NOMO-1 (cell line): Measurements from ENCODE around the gene NUP205.

ENCODE experiments used
- DNase-seq, 2 experiments: peaks; one replicate each; lab custom pipeline; 2025; ENCODE audit not compliant: unreplicated experiment in 2 of 2; lab: John Stamatoyannopoulos, UW

NUP205 gene, protein sequence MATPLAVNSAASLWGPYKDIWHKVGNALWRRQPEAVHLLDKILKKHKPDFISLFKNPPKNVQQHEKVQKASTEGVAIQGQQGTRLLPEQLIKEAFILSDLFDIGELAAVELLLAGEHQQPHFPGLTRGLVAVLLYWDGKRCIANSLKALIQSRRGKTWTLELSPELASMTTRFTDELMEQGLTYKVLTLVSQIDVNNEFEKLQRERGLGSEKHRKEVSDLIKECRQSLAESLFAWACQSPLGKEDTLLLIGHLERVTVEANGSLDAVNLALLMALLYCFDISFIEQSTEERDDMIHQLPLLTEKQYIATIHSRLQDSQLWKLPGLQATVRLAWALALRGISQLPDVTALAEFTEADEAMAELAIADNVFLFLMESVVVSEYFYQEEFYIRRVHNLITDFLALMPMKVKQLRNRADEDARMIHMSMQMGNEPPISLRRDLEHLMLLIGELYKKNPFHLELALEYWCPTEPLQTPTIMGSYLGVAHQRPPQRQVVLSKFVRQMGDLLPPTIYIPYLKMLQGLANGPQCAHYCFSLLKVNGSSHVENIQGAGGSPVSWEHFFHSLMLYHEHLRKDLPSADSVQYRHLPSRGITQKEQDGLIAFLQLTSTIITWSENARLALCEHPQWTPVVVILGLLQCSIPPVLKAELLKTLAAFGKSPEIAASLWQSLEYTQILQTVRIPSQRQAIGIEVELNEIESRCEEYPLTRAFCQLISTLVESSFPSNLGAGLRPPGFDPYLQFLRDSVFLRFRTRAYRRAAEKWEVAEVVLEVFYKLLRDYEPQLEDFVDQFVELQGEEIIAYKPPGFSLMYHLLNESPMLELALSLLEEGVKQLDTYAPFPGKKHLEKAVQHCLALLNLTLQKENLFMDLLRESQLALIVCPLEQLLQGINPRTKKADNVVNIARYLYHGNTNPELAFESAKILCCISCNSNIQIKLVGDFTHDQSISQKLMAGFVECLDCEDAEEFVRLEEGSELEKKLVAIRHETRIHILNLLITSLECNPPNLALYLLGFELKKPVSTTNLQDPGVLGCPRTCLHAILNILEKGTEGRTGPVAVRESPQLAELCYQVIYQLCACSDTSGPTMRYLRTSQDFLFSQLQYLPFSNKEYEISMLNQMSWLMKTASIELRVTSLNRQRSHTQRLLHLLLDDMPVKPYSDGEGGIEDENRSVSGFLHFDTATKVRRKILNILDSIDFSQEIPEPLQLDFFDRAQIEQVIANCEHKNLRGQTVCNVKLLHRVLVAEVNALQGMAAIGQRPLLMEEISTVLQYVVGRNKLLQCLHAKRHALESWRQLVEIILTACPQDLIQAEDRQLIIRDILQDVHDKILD (N-terminal part only)

DNA sequence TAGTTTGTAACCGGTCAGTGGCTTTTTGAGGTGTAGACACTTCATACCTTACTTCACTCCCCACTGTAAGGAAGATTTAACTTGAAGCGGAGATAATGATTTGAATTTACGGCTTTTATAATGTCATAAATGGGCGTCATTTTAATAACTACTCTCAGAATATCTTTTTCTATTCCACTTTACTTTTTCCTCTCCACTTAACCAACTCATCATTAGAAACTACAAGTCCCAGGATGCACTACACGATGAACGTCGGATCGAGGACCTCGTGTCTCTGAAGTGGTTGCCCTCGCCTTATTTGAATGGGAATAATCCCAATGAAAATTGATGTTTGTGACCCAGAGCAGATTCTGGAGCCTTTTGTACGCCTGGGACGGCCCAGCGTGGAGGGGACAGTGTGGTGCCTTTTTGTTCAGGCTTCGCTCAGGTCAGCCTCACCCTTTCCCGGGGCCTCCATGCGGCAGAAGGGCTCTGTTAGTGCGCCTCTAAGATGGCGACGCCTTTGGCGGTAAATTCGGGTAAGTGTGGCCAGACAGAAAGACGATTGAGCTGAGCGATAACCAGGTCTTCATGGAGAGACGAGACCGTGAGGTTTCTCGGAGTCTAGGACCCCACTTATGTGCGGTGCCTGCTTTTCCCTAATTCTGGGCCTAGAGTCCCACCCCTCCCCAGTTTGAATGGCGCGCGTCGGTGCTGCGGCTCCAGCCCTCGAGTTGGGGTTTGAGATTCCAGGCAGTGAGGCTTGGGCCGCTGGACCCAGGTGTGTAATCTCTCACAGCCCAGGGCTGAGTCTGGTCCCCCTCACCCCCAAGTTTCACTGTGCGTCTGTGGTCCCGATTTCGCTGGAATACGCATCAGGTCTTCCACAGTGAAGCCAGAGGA, at the start of gene NUP205:
Gene NUP205 (plus strand): TSS at position 463 of the 882 bp plus-strand sequence. CDS start 28 bp downstream, at position 491.
- DNase-seq, result peak; percentile 54 to 56

DNA sequence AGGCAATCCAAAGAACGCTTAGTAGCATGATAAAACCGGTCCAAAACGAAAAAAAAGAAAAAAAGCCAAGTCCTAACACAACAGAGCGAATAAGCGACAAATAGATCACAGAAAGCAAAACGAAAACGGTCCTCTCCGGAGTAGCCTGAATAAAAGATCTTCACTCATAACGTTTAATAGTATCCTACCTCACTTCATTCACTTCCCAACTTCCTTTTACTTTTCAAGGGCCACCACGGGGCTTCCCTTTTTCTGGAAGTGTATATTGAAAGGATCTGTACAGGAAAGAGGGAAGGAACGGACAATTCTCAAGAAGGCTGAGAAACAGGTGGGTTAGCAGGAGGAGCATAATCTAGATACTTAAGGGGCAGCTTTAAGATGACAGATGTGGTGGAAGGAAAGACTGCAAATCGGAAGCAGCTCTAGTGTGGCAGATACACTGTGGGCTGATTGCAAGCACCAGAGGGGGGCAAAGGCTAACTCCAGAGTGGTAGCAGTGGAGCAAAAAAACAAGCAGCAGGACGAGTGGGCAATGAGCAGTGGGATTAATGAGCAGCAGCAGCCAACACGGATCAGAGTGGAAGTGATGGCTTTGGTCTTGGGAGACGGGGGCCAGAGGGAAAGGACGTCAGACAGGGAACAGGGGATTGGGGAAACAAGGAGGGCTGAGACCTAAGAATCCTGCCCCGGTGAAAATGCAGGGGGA, 48.7 kb upstream of the NUP205 start:
- DNase-seq, result no peak

DNA sequence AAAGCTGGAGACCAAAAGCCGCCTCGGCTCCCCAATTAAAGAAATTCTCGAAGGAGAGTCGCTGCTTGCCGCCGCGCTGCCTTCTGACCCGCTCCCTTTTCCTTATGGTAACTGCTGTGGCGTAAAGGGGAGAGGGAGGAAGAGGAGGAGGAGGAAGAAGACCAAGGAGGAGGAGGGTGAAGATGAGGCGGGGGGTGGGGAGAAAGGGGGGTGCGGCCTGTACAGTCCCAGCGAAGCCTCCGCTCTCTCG, 48.2 kb upstream of the NUP205 start:
- DNase-seq, result no peak

GRCh38 chr7:135509839-135510591, 47.7 kb upstream of the NUP205 start, which contains the start of gene CNOT4:
CNOT4 (minus strand) TSS chr7:135510102; CDS start chr7:135438331, 71,771 bp downstream.
- peak; percentile 70 to 72 for DNase-seq

- peak in 1 of 2 experiments; percentile 2 for DNase-seq
Observed at GRCh38 chr7:135510592-135511183, 47.0 kb upstream of the NUP205 start.

GRCh38 chr7:135512135-135512887, 45.4 kb upstream of the NUP205 start:
- DNase-seq, result peak; percentile 18 to 67

DNA sequence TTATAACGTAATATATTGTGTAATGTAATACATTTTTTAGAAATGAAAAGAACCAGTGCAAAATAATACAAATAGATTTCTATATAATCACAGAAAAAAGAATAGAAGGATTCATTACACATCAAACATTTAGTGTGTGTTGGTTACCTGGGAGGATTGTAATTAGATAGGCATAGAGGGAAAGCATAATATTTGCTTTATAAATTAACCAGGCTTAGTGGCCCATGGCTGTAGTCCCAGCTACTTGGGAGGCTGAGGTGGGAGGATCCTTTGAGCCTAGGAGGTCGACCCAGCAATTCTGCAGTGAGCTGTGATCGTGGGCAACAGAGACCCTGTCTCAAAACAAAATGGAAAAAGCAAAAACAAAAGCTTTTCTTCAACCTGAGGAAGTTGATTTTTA, 42.9 kb upstream of the NUP205 start:
- DNase-seq, result no peak

- no peak for DNase-seq
Observed at GRCh38 chr7:135517060-135517459, 40.7 kb upstream of the NUP205 start.

DNA sequence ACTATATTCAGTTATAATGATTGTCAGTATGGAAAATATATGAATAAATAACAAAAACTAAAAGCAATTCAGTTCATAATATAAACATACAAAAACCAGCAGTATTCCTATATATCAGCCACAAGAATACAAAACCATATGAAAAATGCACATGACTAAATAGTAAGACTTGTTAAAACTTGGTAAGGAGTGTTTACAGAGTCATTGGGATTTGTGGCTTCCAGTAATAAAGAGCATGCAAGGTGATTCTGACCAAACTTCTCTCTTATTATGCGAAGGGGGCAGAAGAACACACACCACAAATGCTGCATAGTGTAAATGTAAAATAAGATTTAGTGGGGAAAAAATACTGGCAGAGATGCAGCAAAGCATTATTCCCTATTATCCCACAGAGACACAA, 39.0 kb upstream of the NUP205 start:
- DNase-seq, result no peak

GRCh38 chr7:135519233-135519688, 38.5 kb upstream of the NUP205 start:
- no peak for DNase-seq

DNA sequence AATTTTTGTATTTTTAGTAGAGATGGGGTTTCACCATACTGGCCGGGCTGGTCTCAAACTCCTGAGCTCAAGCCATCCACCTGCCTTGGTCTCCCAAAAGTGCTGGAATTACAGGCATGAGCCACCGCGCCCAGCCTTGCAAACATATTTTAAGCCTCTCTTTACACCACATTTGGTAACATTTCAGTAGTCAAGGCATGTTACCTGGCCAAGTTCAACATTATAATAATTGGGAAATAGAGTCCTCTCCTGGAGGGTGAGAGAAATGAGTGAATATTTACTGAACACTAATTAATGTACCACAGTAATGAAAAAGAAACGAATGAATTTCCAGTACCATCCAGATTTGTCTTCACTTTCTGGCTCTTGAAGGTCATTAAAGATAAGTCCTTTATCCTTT, 37.8 kb upstream of the NUP205 start:
- DNase-seq, result no peak

DNA sequence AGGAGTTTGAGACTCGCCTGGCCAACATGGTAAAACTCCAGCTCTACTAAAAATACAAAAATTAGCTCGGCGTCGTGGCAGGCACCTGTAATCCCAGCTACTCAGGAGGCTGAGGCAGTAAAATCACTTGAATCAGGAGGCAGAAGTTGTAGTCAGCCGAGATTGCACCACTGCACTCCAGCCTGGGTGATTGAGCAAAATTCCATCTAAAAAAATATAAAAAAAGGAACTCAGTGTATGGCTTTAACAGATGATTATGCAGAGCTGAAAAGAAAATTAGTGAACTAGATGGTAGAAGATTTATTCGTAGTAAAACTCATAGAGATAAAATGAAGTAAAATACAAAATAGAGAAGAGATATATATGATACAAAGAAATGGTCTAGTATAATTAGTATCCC, 35.2 kb upstream of the NUP205 start:
- DNase-seq, result no peak

DNA sequence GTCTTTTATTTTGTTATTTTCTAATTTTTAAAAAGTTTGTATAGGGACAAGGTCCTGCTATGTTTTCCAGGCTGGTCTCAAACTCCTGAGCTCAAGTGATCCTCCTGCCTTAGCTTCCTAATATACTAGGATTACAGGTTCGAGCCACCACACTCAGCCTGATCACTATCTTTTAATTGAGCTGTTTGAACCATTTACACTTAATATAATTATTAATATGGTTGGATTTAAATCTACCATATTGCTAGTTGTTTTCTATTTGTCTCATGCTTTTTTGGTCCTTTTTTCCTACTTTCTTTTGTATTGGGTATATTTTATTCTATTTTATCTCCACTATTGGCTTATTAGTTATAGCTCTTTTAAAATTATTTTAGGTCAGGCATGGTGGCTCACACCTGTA, 34.6 kb upstream of the NUP205 start:
- DNase-seq, result no peak

- no peak for DNase-seq
Observed at GRCh38 chr7:135525426-135525825, 32.3 kb upstream of the NUP205 start.

GRCh38 chr7:135527025-135527424, 30.7 kb upstream of the NUP205 start:
- no peak for DNase-seq

DNA sequence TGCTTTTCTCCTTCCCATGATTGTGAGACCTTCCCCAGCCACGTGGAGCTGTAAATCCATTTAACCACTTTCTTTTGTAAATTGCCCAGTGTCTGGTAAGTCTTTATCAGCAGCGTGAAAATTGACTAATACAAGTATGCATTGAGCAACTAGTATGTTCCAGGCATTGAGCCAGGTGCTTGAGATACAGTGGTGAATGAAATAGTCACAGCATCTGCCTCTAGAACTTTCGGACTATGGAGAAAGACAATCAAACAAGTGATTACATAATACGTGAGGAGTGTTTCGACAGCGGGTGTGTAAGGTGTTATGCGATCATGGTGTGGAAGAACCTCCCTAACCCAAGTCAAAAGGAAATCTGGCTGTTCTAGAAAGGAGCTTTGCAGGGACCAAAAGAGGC, 21.6 kb upstream of the NUP205 start:
- DNase-seq, result peak in 1 of 2 experiments; percentile 0

GRCh38 chr7:135537453-135537852, 20.3 kb upstream of the NUP205 start:
- no peak for DNase-seq
